ENCODE results near the gene ZNF19.

ZNF19 gene

DNA sequence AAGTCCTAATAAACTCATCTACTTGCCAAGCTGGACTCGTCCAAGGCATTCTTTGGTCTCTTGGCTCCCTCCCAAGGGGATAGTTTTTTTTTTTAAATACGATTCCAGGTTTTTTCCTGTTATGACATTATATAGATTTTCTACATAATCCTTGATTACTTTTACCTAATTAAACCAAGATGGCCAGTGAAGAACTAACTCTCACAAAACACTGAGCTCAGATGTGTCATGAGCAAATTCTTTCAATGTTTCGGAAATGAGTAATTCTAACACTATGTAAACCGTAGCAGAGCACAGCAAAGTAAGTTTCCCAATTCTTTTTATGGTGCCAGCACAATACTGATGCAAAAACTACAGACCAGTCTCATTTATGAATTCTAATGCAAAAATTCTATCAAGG, 28.9 kb downstream of the ZNF19 start:
- TF ChIP-seq TCF12 (IDR thresholded peaks at IDR 0.05; ENCODE audit: low read depth) (no peak), TAF1 (IDR thresholded peaks at IDR 0.05; ENCODE audit: low read depth) (no peak), CEBPB (IDR thresholded peaks at IDR 0.05) (no peak), FOXM1 (IDR thresholded peaks at IDR 0.05; ENCODE audit: borderline replicate concordance, low read depth) (no peak), NFIC (IDR thresholded peaks at IDR 0.05) (no peak)
- TF ChIP-seq, protein P1, sequence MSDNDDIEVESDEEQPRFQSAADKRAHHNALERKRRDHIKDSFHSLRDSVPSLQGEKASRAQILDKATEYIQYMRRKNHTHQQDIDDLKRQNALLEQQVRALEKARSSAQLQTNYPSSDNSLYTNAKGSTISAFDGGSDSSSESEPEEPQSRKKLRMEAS (IDR thresholded peaks at IDR 0.05), result no peak

GRCh38 chr16:71459510-71459909, 29.6 kb downstream of the ZNF19 start:
- TF ChIP-seq NFIC (IDR thresholded peaks at IDR 0.05), result no peak
- TF ChIP-seq RAD21 (IDR thresholded peaks at IDR 0.05; ENCODE audit: low read depth), result no peak
- no peak for TF ChIP-seq EGR1 (IDR thresholded peaks at IDR 0.05)
- TF ChIP-seq TAF1 (IDR thresholded peaks at IDR 0.05; ENCODE audit: low read depth), result no peak
- TF ChIP-seq USF1 (IDR thresholded peaks at IDR 0.05), result no peak

GRCh38 chr16:71456801-71457200, 32.3 kb downstream of the ZNF19 start:
- TF ChIP-seq TEAD4 (IDR thresholded peaks at IDR 0.05) (no peak), TCF12 (IDR thresholded peaks at IDR 0.05; ENCODE audit: low read depth) (no peak), RAD21 (IDR thresholded peaks at IDR 0.05; ENCODE audit: low read depth) (no peak), CREB1 (IDR thresholded peaks at IDR 0.05; ENCODE audit: low read depth) (no peak), CEBPB (IDR thresholded peaks at IDR 0.05) (no peak)

GRCh38 chr16:71453036-71453435, 36.1 kb downstream of the ZNF19 start:
- no peak for TF ChIP-seq EGR1 (IDR thresholded peaks at IDR 0.05)
- TF ChIP-seq RAD21 (IDR thresholded peaks at IDR 0.05; ENCODE audit: low read depth), result no peak
- TF ChIP-seq, protein P2, sequence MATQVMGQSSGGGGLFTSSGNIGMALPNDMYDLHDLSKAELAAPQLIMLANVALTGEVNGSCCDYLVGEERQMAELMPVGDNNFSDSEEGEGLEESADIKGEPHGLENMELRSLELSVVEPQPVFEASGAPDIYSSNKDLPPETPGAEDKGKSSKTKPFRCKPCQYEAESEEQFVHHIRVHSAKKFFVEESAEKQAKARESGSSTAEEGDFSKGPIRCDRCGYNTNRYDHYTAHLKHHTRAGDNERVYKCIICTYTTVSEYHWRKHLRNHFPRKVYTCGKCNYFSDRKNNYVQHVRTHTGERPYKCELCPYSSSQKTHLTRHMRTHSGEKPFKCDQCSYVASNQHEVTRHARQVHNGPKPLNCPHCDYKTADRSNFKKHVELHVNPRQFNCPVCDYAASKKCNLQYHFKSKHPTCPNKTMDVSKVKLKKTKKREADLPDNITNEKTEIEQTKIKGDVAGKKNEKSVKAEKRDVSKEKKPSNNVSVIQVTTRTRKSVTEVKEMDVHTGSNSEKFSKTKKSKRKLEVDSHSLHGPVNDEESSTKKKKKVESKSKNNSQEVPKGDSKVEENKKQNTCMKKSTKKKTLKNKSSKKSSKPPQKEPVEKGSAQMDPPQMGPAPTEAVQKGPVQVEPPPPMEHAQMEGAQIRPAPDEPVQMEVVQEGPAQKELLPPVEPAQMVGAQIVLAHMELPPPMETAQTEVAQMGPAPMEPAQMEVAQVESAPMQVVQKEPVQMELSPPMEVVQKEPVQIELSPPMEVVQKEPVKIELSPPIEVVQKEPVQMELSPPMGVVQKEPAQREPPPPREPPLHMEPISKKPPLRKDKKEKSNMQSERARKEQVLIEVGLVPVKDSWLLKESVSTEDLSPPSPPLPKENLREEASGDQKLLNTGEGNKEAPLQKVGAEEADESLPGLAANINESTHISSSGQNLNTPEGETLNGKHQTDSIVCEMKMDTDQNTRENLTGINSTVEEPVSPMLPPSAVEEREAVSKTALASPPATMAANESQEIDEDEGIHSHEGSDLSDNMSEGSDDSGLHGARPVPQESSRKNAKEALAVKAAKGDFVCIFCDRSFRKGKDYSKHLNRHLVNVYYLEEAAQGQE (IDR thresholded peaks at IDR 0.05; ENCODE audit: low read depth), result no peak
- no peak for TF ChIP-seq TCF12 (IDR thresholded peaks at IDR 0.05; ENCODE audit: low read depth)
- no peak for TF ChIP-seq TAF1 (IDR thresholded peaks at IDR 0.05; ENCODE audit: low read depth)
- no peak for TF ChIP-seq CREB1 (IDR thresholded peaks at IDR 0.05; ENCODE audit: low read depth)
- TF ChIP-seq NFIC (IDR thresholded peaks at IDR 0.05), result no peak
- no peak for TF ChIP-seq ZBTB7A (IDR thresholded peaks at IDR 0.05; ENCODE audit: low read depth)
- no peak for TF ChIP-seq TEAD4 (IDR thresholded peaks at IDR 0.05)
- no peak for TF ChIP-seq YY1 (IDR thresholded peaks at IDR 0.05; ENCODE audit: low read depth)
- no peak for TF ChIP-seq FOXM1 (IDR thresholded peaks at IDR 0.05; ENCODE audit: borderline replicate concordance, low read depth)
- no peak for TF ChIP-seq USF1 (IDR thresholded peaks at IDR 0.05)

DNA sequence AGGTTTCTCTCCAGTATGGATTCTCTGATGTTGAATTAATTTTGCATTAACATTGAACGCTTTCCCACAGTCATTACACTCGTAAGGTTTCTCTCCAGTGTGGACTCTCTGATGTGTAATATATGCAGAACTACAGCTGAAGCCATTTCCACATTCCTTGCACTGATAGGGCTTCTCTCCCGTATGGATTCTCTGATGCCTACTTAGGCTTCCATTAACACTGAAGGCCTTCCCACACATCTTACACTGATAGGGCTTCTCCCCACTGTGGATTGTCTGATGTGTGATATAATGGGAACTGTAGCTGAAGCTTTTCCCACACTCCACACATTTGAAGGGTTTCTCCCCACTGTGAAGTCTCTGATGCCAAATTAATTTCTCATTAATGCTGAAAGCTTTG, 40.1 kb downstream of the ZNF19 start:
- no peak for TF ChIP-seq EP300 (IDR thresholded peaks at IDR 0.05; ENCODE audit: borderline replicate concordance)
- no peak for TF ChIP-seq EGR1 (IDR thresholded peaks at IDR 0.05)
- TF ChIP-seq CEBPB (IDR thresholded peaks at IDR 0.05), result no peak
- TF ChIP-seq YY1 (IDR thresholded peaks at IDR 0.05; ENCODE audit: low read depth), result no peak
- no peak for TF ChIP-seq ZBTB7A (IDR thresholded peaks at IDR 0.05; ENCODE audit: low read depth)
- TF ChIP-seq, protein P2 (IDR thresholded peaks at IDR 0.05; ENCODE audit: low read depth), result no peak
- no peak for TF ChIP-seq CREB1 (IDR thresholded peaks at IDR 0.05; ENCODE audit: low read depth)
- TF ChIP-seq USF1 (IDR thresholded peaks at IDR 0.05), result no peak
- no peak for TF ChIP-seq TAF1 (IDR thresholded peaks at IDR 0.05; ENCODE audit: low read depth)
- TF ChIP-seq RAD21 (IDR thresholded peaks at IDR 0.05; ENCODE audit: low read depth), result no peak
- no peak for TF ChIP-seq NFIC (IDR thresholded peaks at IDR 0.05)
- no peak for TF ChIP-seq TCF12 (IDR thresholded peaks at IDR 0.05; ENCODE audit: low read depth)
- no peak for TF ChIP-seq FOXM1 (IDR thresholded peaks at IDR 0.05; ENCODE audit: borderline replicate concordance, low read depth)

DNA sequence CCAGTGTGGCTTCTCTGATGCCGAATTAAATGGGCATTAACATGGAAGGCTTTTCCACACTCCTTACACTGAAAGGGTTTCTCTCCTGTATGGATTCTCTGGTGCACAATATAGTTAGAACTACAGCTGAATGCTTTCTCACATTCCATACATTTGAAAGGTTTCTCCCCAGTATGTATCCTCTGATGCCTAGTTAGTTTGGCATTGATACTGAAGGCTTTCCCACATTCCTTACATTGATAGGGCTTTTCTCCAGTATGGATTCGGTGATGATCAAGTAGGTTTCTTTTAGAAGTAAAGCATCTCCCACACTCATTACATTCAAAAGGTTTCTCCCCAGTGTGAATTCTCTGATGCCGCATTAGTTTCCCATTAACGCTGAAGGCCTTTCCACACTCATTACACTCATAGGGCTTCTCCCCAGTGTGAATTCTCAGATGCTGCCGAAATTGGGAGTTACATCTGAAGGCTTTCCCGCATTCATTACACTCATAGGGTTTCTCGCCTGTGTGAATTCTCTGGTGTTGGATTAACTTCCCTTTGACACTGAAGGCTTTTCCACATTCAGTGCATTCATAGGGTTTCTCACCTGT, 40.8 kb downstream of the ZNF19 start:
- TF ChIP-seq CEBPB (IDR thresholded peaks at IDR 0.05), result no peak
- TF ChIP-seq NFIC (IDR thresholded peaks at IDR 0.05), result no peak
- TF ChIP-seq TEAD4 (IDR thresholded peaks at IDR 0.05), result no peak

All from Ishikawa (cell line).